ENCODE results near the gene TACC2. TPM values are rescaled to one million over a fixed set of nuclear protein-coding genes. Genes with fewer than 3 reads are reported as not detected.
"Not testable (repeated sequence)": the region's sequence is repeated elsewhere in the genome, so short reads cannot be mapped to it uniquely, and the experiment has no call there.

TACC2 gene
- total and polyA plus RNA-seq, 2 experiments from 2014 or later = 4.3 to 16.7 TPM

- no peak overlapping the region for H3K27ac ChIP-seq
- H3K4me3 ChIP-seq = no peak overlapping the region
- no peaks in the 10 kb centered on the region for H3K9me3 ChIP-seq (ENCODE audit: low read depth)
- H4K20me1 ChIP-seq (ENCODE audit: insufficient read depth) = no peaks in the 10 kb centered on the region
- no peaks in the 10 kb centered on the region for H3K9me2 ChIP-seq (ENCODE audit: insufficient read depth)
- H3K36me3 ChIP-seq (ENCODE audit: low read depth) = no peaks in the 10 kb centered on the region
- 83 to 85% methylated on average over 6 of the region's 6 CpGs for WGBS, 2 experiments (ENCODE audit: low coverage in 1 of 2, low lambda C conversion rate in 2 of 2, missing lambda C conversion rate in 2 of 2)
- H3K79me2 ChIP-seq (ENCODE audit: insufficient read depth) = no peaks in the 10 kb centered on the region
- H3K4me2 ChIP-seq (ENCODE audit: unreplicated experiment) = no peak overlapping the region
- no peak for TF ChIP-seq EZH2 (IDR thresholded peaks at IDR 0.05; ENCODE audit: insufficient read depth, poor library complexity, severe bottlenecking)
- TF ChIP-seq EZH2phosphoT487 (IDR thresholded peaks at IDR 0.05; ENCODE audit: insufficient read depth, low read depth) = no peak
- H3F3A ChIP-seq (ENCODE audit: insufficient read depth) = no peaks in the 10 kb centered on the region
- no peak overlapping the region for H3K9ac ChIP-seq
- in situ Hi-C loops (cut with MboI) = no loop called here
- H3K4me1 ChIP-seq (ENCODE audit: insufficient read depth) = no peaks in the 10 kb centered on the region
- DNase-seq = no peak
- no peak overlapping the region for H2AFZ ChIP-seq
- H3K27me3 ChIP-seq (replicated peaks; ENCODE audit: insufficient read depth) = peaks cover 30% of the 10 kb centered on the region
Observed at GRCh38 chr10:122091722-122092121, 102.8 kb downstream of the TACC2 start.

GRCh38 chr10:122093076-122093475 lies 104.1 kb downstream of the TACC2 start:
- 66 to 67% methylated on average over 3 of the region's 3 CpGs for WGBS, 2 experiments (ENCODE audit: low coverage in 1 of 2, low lambda C conversion rate in 2 of 2, missing lambda C conversion rate in 2 of 2)
- no peak for DNase-seq
- Histone ChIP-seq H3K4me3 (no peak overlapping the region), H3K4me1 (ENCODE audit: insufficient read depth) (no peaks in the 10 kb centered on the region), H2AFZ (no peak overlapping the region), H3K4me2 (ENCODE audit: unreplicated experiment) (no peak overlapping the region), H3F3A (ENCODE audit: insufficient read depth) (no peaks in the 10 kb centered on the region), H3K9me2 (ENCODE audit: insufficient read depth) (no peaks in the 10 kb centered on the region), H3K27ac (no peak overlapping the region), H3K27me3 (replicated peaks; ENCODE audit: insufficient read depth) (peaks cover 28% of the 10 kb centered on the region), H3K9me3 (ENCODE audit: low read depth) (no peaks in the 10 kb centered on the region), H3K79me2 (ENCODE audit: insufficient read depth) (no peaks in the 10 kb centered on the region), H4K20me1 (ENCODE audit: insufficient read depth) (no peaks in the 10 kb centered on the region), H3K9ac (no peak overlapping the region), H3K36me3 (ENCODE audit: low read depth) (no peaks in the 10 kb centered on the region)
- in situ Hi-C loops (cut with MboI) = no loop called here
- TF ChIP-seq EZH2 (IDR thresholded peaks at IDR 0.05; ENCODE audit: insufficient read depth, poor library complexity, severe bottlenecking) = no peak
- no peak for TF ChIP-seq EZH2phosphoT487 (IDR thresholded peaks at IDR 0.05; ENCODE audit: insufficient read depth, low read depth)

GRCh38 chr10:122096181-122096580 lies 107.2 kb downstream of the TACC2 start:
- in situ Hi-C loops (cut with MboI); H3K9me2 ChIP-seq (ENCODE audit: insufficient read depth); H3K9ac ChIP-seq; H3K4me3 ChIP-seq; H3K79me2 ChIP-seq (ENCODE audit: insufficient read depth); H4K20me1 ChIP-seq (ENCODE audit: insufficient read depth); H2AFZ ChIP-seq; H3K4me2 ChIP-seq (ENCODE audit: unreplicated experiment); H3K4me1 ChIP-seq (ENCODE audit: insufficient read depth); DNase-seq; H3K27ac ChIP-seq; H3F3A ChIP-seq (ENCODE audit: insufficient read depth); H3K36me3 ChIP-seq (ENCODE audit: low read depth); H3K9me3 ChIP-seq (ENCODE audit: low read depth): not testable (repeated sequence)
- H3K27me3 ChIP-seq (replicated peaks; ENCODE audit: insufficient read depth) = peaks cover 33% of the 10 kb centered on the region
- WGBS, 2 experiments (ENCODE audit: low coverage in 1 of 2, low lambda C conversion rate in 2 of 2, missing lambda C conversion rate in 2 of 2) = 73 to 76% methylated on average over 6 to 10 of the region's 11 CpGs

GRCh38 chr10:122096705-122097104 lies 107.7 kb downstream of the TACC2 start:
- peak; percentile 34 for DNase-seq
- in situ Hi-C loops (cut with MboI) = no loop called here
- Histone ChIP-seq H3F3A (ENCODE audit: insufficient read depth) (no peaks in the 10 kb centered on the region), H3K4me1 (ENCODE audit: insufficient read depth) (no peaks in the 10 kb centered on the region), H3K27ac (no peak overlapping the region), H3K36me3 (ENCODE audit: low read depth) (no peaks in the 10 kb centered on the region), H3K4me3 (no peak overlapping the region), H3K4me2 (ENCODE audit: unreplicated experiment) (no peak overlapping the region), H3K9ac (no peak overlapping the region), H3K27me3 (replicated peaks; ENCODE audit: insufficient read depth) (peaks cover 30% of the 10 kb centered on the region), H3K9me2 (ENCODE audit: insufficient read depth) (no peaks in the 10 kb centered on the region), H3K9me3 (ENCODE audit: low read depth) (no peaks in the 10 kb centered on the region), H3K79me2 (ENCODE audit: insufficient read depth) (no peaks in the 10 kb centered on the region), H4K20me1 (ENCODE audit: insufficient read depth) (no peaks in the 10 kb centered on the region), H2AFZ (no peak overlapping the region)
- 73 to 74% methylated on average over 3 of the region's 3 CpGs for WGBS, 2 experiments (ENCODE audit: low coverage in 1 of 2, low lambda C conversion rate in 2 of 2, missing lambda C conversion rate in 2 of 2)
- TF ChIP-seq EZH2 (IDR thresholded peaks at IDR 0.05; ENCODE audit: insufficient read depth, poor library complexity, severe bottlenecking) (no peak), EZH2phosphoT487 (IDR thresholded peaks at IDR 0.05; ENCODE audit: insufficient read depth, low read depth) (no peak)

DNA sequence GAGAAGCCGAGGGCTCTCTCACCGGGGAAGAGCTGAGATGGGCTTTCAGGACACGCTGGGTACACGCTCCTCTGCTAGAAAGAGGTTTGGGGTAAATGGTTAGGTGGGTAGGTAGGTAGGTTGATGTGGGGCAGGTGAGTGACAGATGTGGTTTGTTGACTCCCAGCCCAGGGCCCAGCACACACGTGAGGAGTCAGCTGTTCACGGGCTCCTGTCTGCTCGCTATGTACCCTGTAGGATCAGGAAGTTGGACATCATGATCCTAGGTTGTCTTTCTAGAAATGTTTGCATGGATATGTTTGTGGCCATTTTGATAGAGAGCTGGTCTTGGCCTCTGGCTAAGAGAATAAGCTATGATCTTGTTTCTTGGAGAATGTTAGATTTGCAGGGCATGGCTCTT lies 109.0 kb downstream of the TACC2 start:
- WGBS, 2 experiments (ENCODE audit: low coverage in 1 of 2, low lambda C conversion rate in 2 of 2, missing lambda C conversion rate in 2 of 2) = 72 to 76% methylated on average over 7 of the region's 7 CpGs
- no peak overlapping the region for H3K9ac ChIP-seq
- H3K9me2 ChIP-seq (ENCODE audit: insufficient read depth) = no peaks in the 10 kb centered on the region
- H3K4me3 ChIP-seq = no peak overlapping the region
- DNase-seq = no peak
- H3K9me3 ChIP-seq (ENCODE audit: low read depth) = no peaks in the 10 kb centered on the region
- no peaks in the 10 kb centered on the region for H3F3A ChIP-seq (ENCODE audit: insufficient read depth)
- H3K36me3 ChIP-seq (ENCODE audit: low read depth) = no peaks in the 10 kb centered on the region
- H3K4me1 ChIP-seq (ENCODE audit: insufficient read depth) = no peaks in the 10 kb centered on the region
- in situ Hi-C loops (cut with MboI) = no loop called here
- no peak overlapping the region for H3K27ac ChIP-seq
- H2AFZ ChIP-seq = no peak overlapping the region
- no peak overlapping the region for H3K4me2 ChIP-seq (ENCODE audit: unreplicated experiment)
- peaks cover 21% of the 10 kb centered on the region for H3K27me3 ChIP-seq (replicated peaks; ENCODE audit: insufficient read depth)
- TF ChIP-seq EZH2 (IDR thresholded peaks at IDR 0.05; ENCODE audit: insufficient read depth, poor library complexity, severe bottlenecking) (no peak), EZH2phosphoT487 (IDR thresholded peaks at IDR 0.05; ENCODE audit: insufficient read depth, low read depth) (no peak)
- no peaks in the 10 kb centered on the region for H4K20me1 ChIP-seq (ENCODE audit: insufficient read depth)
- no peaks in the 10 kb centered on the region for H3K79me2 ChIP-seq (ENCODE audit: insufficient read depth)
